K562 (cell line): ENCODE results near the gene NEMP2. TPM values are rescaled to one million over a fixed set of nuclear protein-coding genes. Genes with fewer than 3 reads are reported as not detected.

ENCODE experiments used
- ATAC-seq: fragments of 200-7000 bp; cut with Tn5 transposase; 3 replicates; pipeline ENCODE4 v1.9.1; 2020; ENCODE audit warnings: moderate library complexity
- BruUV-seq: library from RNA; stranded (reverse); fragments of 400-500 nt; replicated peaks from 2 replicates; lab custom pipeline; 2021; lab: Mats Ljungman, UMichigan
- CTCF ChIA-PET: fragments of 300-600 bp; formaldehyde crosslinking; extraction: SDS; loops from one replicate; lab custom pipeline; 2021; ENCODE audit warnings: low intra/inter-chr PET ratio; lab: Yijun Ruan, JAX
- POLR2A ChIA-PET: fragments of 300-600, 350-650 bp; sonication (Branson Sonifier 250); formaldehyde crosslinking; extraction: SDS; loops from one replicate; lab custom pipeline; 2021; ENCODE audit warnings: antibody characterized with exemption, inconsistent platforms; lab: Yijun Ruan, JAX
- DNase-seq, 4 experiments: peaks; one replicate each; pipeline versions ENCODE4 v3.0.0 to v3.0.0-alpha.2; 2011 to 2018; ENCODE audit warnings: low spot score in 3 of 4, mixed read lengths in 3 of 4; ENCODE audit errors: extremely low read depth in 1 of 4
- FAIRE-seq: peaks from 2 replicates; lab custom pipeline; 2011; peaks lifted over from hg19 to GRCh38; lab: Jason Lieb, UNC
- H2AFZ ChIP-seq: 2 replicates; pipeline ENCODE4 v1.6.0; 2011; ENCODE audit warnings: low read depth, low read length, control low read depth, inconsistent platforms
- H3K27ac ChIP-seq: fragments of 200-600 bp; 3 replicates; pipeline ENCODE4 v1.8.0; 2011; ENCODE audit warnings: low read depth, mild to moderate bottlenecking, control low read depth, inconsistent platforms, low read length, moderate library complexity, mixed read lengths; ENCODE audit errors: extremely low read depth
- H3K27me3 ChIP-seq, 2 experiments: fragments of 300-600 bp in 1 of 2; 2 replicates in 1 of 2; 3 replicates in 1 of 2; pipeline versions ENCODE4 v1.6.0 to v1.8.0; 2011; ENCODE audit warnings: inconsistent platforms in 2 of 2, low read length in 2 of 2, mild to moderate bottlenecking in 1 of 2, mixed read lengths in 1 of 2, moderate library complexity in 1 of 2; ENCODE audit not compliant: control insufficient read depth in 2 of 2, insufficient read depth in 2 of 2
- H3K36me3 ChIP-seq: fragments of 300-600 bp; 3 replicates; pipeline ENCODE4 v1.8.0; 2011; ENCODE audit warnings: mild to moderate bottlenecking, low read length, inconsistent platforms; ENCODE audit not compliant: control insufficient read depth, insufficient read depth
- H3K4me1 ChIP-seq, 2 experiments: fragments of 200-600 bp in 1 of 2; replicated peaks in 1 of 2; 2 replicates in 1 of 2; 3 replicates in 1 of 2; pipeline versions ENCODE4 v1.5.1 to v1.8.0; 2011; ENCODE audit warnings: inconsistent platforms in 2 of 2, low read length in 2 of 2, mild to moderate bottlenecking in 1 of 2, mixed read lengths in 1 of 2, moderate library complexity in 1 of 2; ENCODE audit not compliant: control insufficient read depth in 2 of 2, insufficient read depth in 2 of 2
- H3K4me2 ChIP-seq: 2 replicates; pipeline ENCODE4 v1.6.1; 2011; ENCODE audit warnings: low read length, control low read depth, inconsistent platforms, mixed read lengths; ENCODE audit not compliant: insufficient read depth
- H3K4me3 ChIP-seq: fragments of 200-600 bp; sonication (generic), shearing (Covaris generic); 2 replicates; pipeline ENCODE4 v1.5.1; 2016; ENCODE audit warnings: control low read depth, inconsistent platforms
- H3K79me2 ChIP-seq: fragments of 200-600 bp; 3 replicates; pipeline ENCODE4 v1.8.0; 2011; ENCODE audit warnings: low read length, inconsistent platforms; ENCODE audit not compliant: control insufficient read depth, insufficient read depth
- H3K9ac ChIP-seq, 2 experiments: 2 replicates each; pipeline versions ENCODE4 v1.6.0 to v1.6.1; 2011; ENCODE audit warnings: low read depth in 2 of 2, low read length in 2 of 2, control low read depth in 1 of 2, inconsistent platforms in 1 of 2, mild to moderate bottlenecking in 1 of 2, mixed read lengths in 1 of 2; ENCODE audit not compliant: insufficient read depth in 1 of 2
- H3K9me1 ChIP-seq: one replicate; pipeline ENCODE4 v1.6.0; 2011; ENCODE audit warnings: inconsistent platforms, mild to moderate bottlenecking, low read length, moderate library complexity; ENCODE audit not compliant: control insufficient read depth, insufficient read depth
- H3K9me3 ChIP-seq: replicated peaks from 2 replicates; pipeline ENCODE4 v1.5.1; 2011; ENCODE audit warnings: low read depth, low read length, inconsistent platforms; ENCODE audit not compliant: control insufficient read depth, insufficient read depth
- H4K20me1 ChIP-seq: replicated peaks from 2 replicates; pipeline ENCODE4 v1.6.1; 2011; ENCODE audit warnings: low read length, inconsistent platforms, mixed read lengths; ENCODE audit not compliant: control insufficient read depth, insufficient read depth
- ARID2 ChIP-seq: fragments of 450-650 bp; IDR thresholded peaks from 2 replicates; pipeline ENCODE4 v1.6.1; 2017; ENCODE audit warnings: antibody characterized with exemption, mild to moderate bottlenecking
- ETV6 ChIP-seq, 3 experiments: fragments of 150-350 bp in 1 of 3; sonication (generic) in 1 of 3; formaldehyde crosslinking in 1 of 3; IDR thresholded peaks; 2 replicates each; pipeline versions ENCODE4 v1.6.1 to v1.8.0; 2014 to 2022; ENCODE audit warnings: borderline replicate concordance in 2 of 3, low read depth in 2 of 3, antibody characterized with exemption in 1 of 3, low read length in 1 of 3, mild to moderate bottlenecking in 1 of 3, missing genetic modification reagents in 1 of 3
- GATAD2A ChIP-seq: fragments of 450-650 bp; IDR thresholded peaks from 2 replicates; pipeline ENCODE4 v1.6.1; 2017
- RHOXF2B ChIP-seq: fragments of 250-450 bp; sonication (Bioruptor Pico); conservative IDR thresholded peaks from 2 replicates; pipeline ENCODE4 v1.5.1; 2021
- TGIF2 ChIP-seq: sonication (generic); formaldehyde crosslinking; IDR thresholded peaks from 2 replicates; pipeline ENCODE4 v1.8.1; 2022; ENCODE audit warnings: mild to moderate bottlenecking, missing genetic modification reagents, moderate library complexity
- ZNF76 ChIP-seq: fragments of 250-450 bp; sonication (Bioruptor Pico); IDR thresholded peaks from 2 replicates; pipeline ENCODE4 v1.4.0; 2020; ENCODE audit warnings: mild to moderate bottlenecking, moderate library complexity, borderline replicate concordance
- WGBS: fragments of 100-300 bp; shearing (Covaris generic); methylation state at CpG from one replicate; pipeline ENCODE4 v1.1.6; 2016; ENCODE audit warnings: low coverage, mixed read lengths; ENCODE audit not compliant: insufficient coverage; ENCODE audit errors: missing lambda C conversion rate; 5-methylcytosine and 5-hydroxymethylcytosine counted together
- in situ Hi-C: fragments of 300-500 bp; cut with MboI; formaldehyde crosslinking; loops from 4 replicates; pipeline ENCODE4 v1.15.0; 2018; ENCODE audit warnings: inconsistent platforms, mixed read lengths
- intact Hi-C: fragments of 100-400 bp; cut with micrococcal nuclease; formaldehyde crosslinking; loops from 2 replicates; pipeline ENCODE4 v1.14.2; 2022
- polyA plus RNA-seq, 8 experiments: library from polyadenylated mRNA; depleted of rRNA in 4 of 8; stranded (reverse) in 5 of 8; unstranded in 3 of 8; fragments of >200 nt; fragmentation: Nextera tagmentation in 2 of 8; fragmentation: Illumina TruSeq in 1 of 8; extraction: Ambion mirVana in 2 of 8; extraction: Trizol in 1 of 8; gene quantifications; 2 replicates each; pipeline versions ENCODE4 v1.2.1 to v1.2.3, GENCODE V29; 2011 to 2014; ENCODE audit warnings: inconsistent platforms in 1 of 8, missing spikeins in 1 of 8
- total RNA-seq, 7 experiments: library from RNA; depleted of rRNA in 6 of 7; stranded (reverse); fragments of >200 nt in 6 of 7; fragmentation: Illumina TruSeq in 2 of 7; extraction: Trizol in 2 of 7; gene quantifications; 2 replicates each; pipeline versions ENCODE4 v1.2.1 to v1.2.3, GENCODE V29; 2011 to 2021; ENCODE audit warnings: low replicate concordance in 1 of 7
- TF ChIP-seq, protein P1 (sequence below), 2 experiments: fragments of 450-650 bp; conservative IDR thresholded peaks; 2 replicates each; pipeline ENCODE4 v1.6.1; 2017; ENCODE audit warnings: mild to moderate bottlenecking in 2 of 2, moderate library complexity in 2 of 2
- TF ChIP-seq, protein P2 (sequence below): sonication (generic); formaldehyde crosslinking; IDR thresholded peaks from 2 replicates; pipeline ENCODE4 v1.8.1; 2023; ENCODE audit warnings: mild to moderate bottlenecking, missing genetic modification reagents, moderate library complexity

Gene NEMP2
- total and polyA plus RNA-seq, 9 of the 15 experiments (the other 6 are each of a cell fraction or from before 2014, with no cell fraction given): 0.32 to 3.0 (median 1.7) TPM

DNA sequence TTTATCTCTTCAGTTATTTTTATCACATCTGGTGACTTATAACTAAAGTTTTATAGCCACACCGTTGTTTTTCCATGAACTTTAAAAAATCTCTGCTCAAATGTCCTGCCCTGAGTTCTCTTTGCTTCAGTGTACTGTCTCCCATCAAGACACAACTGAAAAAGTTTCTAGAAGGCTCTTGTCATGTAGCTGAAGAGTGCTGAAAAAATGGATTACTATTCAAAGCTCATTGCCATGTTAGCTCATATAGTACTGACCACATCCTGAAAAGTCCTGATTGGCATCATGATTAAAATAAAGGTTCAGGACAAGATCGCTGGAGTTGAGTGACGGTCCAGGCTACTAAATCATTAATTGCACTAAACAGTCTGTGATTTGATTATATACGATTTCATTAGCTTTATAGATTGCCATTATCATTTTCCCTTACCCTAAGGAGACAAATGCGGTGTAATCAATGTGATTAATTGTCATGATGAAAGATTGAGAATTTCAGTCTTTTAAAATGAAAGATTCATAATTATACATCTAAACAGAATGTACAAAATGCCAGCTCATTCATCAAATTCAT is 64.2 kb downstream of the NEMP2 start:
- no peak overlapping the region for H2AFZ ChIP-seq
- TF ChIP-seq RHOXF2B (CRISPR knock-in tag) (no peak), TGIF2 (CRISPR knock-in tag) (no peak), ETV6 (IDR thresholded peaks at IDR 0.05; ENCODE audit: borderline replicate concordance in 1 of 2, low read depth in 2 of 2, low read length in 1 of 2) (no peak), ETV6 (CRISPR knock-in tag; IDR thresholded peaks at IDR 0.05; ENCODE audit: borderline replicate concordance) (no peak), ZNF76 (CRISPR knock-in tag) (no peak), GATAD2A (no peak), ARID2 (no peak)
- TF ChIP-seq, protein P1, sequence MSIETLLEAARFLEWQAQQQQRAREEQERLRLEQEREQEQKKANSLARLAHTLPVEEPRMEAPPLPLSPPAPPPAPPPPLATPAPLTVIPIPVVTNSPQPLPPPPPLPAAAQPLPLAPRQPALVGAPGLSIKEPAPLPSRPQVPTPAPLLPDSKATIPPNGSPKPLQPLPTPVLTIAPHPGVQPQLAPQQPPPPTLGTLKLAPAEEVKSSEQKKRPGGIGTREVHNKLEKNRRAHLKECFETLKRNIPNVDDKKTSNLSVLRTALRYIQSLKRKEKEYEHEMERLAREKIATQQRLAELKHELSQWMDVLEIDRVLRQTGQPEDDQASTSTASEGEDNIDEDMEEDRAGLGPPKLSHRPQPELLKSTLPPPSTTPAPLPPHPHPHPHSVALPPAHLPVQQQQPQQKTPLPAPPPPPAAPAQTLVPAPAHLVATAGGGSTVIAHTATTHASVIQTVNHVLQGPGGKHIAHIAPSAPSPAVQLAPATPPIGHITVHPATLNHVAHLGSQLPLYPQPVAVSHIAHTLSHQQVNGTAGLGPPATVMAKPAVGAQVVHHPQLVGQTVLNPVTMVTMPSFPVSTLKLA (conservative IDR thresholded peaks at IDR 0.05): no peak
- TF ChIP-seq, protein P2, sequence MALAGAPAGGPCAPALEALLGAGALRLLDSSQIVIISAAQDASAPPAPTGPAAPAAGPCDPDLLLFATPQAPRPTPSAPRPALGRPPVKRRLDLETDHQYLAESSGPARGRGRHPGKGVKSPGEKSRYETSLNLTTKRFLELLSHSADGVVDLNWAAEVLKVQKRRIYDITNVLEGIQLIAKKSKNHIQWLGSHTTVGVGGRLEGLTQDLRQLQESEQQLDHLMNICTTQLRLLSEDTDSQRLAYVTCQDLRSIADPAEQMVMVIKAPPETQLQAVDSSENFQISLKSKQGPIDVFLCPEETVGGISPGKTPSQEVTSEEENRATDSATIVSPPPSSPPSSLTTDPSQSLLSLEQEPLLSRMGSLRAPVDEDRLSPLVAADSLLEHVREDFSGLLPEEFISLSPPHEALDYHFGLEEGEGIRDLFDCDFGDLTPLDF (CRISPR knock-in tag): no peak
- TF ChIP-seq, all 486 proteins: peak for 0
- H3K4me2 ChIP-seq: no peak overlapping the region
- no peak for DNase-seq
- H3K4me3 ChIP-seq: no peak overlapping the region
- no peak for ATAC-seq
- no peaks in the 10 kb centered on the region; the same call in 2 of the 3 replicates for H3K79me2 ChIP-seq
- intact Hi-C loops: no loop called here
- no peak overlapping the region for H3K9ac ChIP-seq
- BruUV-seq: no TSS peak
- ChIA-PET CTCF (no interaction called here), POLR2A (interaction anchor here (0.5 to 1.7 kb wide), 4 partner anchors 10 to 64 kb away, joined by 3 to 9 read pairs (median 4); partner anchors contain the start of gene NEMP2)
- 73% methylated on average over 5 of the region's 5 CpGs for WGBS
- no peaks in the 10 kb centered on the region for H3K27me3 ChIP-seq
- H3K9me3 ChIP-seq: peaks cover 3% of the 10 kb centered on the region; the same call in 1 of the 2 replicates
- no peaks in the 10 kb centered on the region for H3K36me3 ChIP-seq
- peak overlapping the region; percentile 4; the same call in 1 of the 3 replicates for H3K27ac ChIP-seq
- no peaks in the 10 kb centered on the region for H4K20me1 ChIP-seq
- peaks cover 16 to 37% of the 10 kb centered on the region in 2 experiments for H3K4me1 ChIP-seq
- in situ Hi-C loops: no loop called here
- H3K9me1 ChIP-seq: no peaks in the 10 kb centered on the region
- no peak for FAIRE-seq
